ENCODE measurements around the gene HIVEP3. TPM values are rescaled to one million over a fixed set of nuclear protein-coding genes. Genes with fewer than 3 reads are reported as not detected.
A peak's percentile ranks its signal among the peaks of the same experiment; 100 is the strongest.

The HIVEP3 gene
- total RNA-seq, 1 donor from 2014 or later = 0.77 TPM

DNA sequence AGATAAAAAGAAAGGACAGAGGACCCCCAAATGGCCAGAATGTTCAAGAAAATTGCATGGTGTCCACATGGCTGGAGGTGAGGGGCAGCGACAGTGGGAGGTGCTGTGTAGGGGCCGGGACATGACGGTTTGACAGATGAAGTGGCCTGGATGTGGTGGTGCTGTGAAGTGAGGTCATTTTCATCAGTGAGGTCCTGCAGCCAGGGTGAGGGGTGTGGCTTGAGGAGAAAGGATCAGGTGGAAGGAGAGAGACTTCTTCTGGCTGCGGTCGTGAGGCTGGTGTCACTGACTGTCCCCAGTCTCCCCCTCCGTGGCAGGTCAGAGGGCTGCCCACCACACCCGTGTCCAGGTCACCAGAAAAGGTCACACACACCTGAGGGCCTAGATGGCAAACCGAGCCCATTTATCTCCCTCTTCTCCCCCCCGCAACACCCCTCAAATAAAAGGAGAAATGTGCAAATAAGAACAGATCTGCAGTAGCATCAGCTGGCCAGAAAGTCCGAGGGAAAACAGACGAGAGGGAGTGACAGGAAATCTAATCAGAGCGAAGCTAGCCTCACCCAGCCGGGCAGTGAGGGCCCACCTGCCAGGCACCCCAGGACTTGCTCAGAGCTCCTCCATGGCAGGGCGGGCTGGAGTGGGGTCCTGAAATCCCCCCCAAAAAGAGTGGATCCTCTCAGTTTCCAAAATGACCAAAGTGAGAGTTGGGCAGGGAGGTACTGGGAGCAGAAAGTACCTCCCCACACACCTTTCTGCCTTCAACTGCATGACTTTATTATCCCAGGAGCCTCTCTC, 285.7 kb downstream of the HIVEP3 start:
- no peak for DNase-seq (ENCODE audit: low read depth in 2 of 2)

DNA sequence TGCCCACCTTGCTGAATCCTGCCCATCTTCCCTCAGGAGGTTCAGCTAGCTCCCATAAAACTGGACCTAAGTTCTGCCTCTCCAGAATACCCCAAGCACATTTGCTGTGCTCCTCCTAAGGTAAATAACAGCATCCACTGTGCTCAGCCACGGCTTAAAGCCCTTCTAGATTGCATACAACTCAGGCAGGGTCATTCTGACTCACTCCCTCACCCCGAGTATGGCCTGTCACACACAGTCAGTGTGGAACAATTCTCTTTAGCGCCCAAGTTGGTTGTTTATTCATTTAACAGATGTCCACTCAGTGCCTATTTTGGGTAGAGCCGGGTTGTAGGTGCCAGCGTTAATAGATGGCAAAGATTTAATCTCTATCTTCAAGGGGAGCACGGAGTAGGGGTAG, 286.8 kb downstream of the HIVEP3 start:
- DNase-seq (ENCODE audit: low read depth in 2 of 2) = no peak

DNA sequence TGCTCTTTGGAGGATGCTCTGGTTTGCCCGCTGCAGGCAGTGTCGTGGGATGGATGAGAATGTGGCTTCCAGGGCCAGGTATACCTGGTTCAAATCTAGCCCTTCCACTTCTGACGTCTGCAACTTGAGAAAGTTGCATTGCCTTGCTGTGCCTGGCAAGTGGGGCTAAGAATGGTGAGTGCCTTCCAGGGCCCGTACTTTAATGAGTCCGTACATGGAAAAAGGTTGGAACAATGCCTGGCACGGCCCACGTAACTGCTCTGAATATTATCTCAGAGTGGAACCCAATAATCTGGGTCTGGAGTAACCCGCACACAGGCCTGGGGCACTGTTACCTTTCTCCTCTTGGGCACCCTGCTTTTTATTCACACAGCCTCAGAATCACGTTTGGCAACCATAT, 287.6 kb downstream of the HIVEP3 start:
- DNase-seq (ENCODE audit: low read depth in 2 of 2) = no peak

DNA sequence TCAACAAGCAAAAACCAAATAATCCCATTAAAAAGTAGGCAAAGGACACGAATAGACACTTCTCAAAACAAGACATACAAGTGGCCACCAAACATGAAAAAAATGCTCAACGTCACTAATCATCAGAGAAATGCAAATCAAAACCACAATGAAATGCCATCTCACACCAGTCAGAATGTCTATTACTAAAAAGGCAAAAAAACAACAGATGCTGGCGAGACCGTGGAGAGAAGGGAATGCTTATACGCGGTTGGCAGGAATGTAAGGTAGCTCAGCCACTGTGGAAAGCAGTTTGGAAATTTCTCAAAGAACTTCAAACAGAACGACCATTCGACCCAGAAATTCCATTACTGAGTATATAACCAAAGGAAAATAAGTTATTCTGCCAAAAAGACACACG, 289.2 kb downstream of the HIVEP3 start:
- DNase-seq (ENCODE audit: low read depth in 2 of 2) = no peak

- no peak for DNase-seq (ENCODE audit: low read depth in 2 of 2)
Observed at GRCh38 chr1:41629141-41629540, 289.6 kb downstream of the HIVEP3 start.

- no peak for DNase-seq (ENCODE audit: low read depth in 2 of 2)
Observed at GRCh38 chr1:41627491-41628280, 291.0 kb downstream of the HIVEP3 start.

DNA sequence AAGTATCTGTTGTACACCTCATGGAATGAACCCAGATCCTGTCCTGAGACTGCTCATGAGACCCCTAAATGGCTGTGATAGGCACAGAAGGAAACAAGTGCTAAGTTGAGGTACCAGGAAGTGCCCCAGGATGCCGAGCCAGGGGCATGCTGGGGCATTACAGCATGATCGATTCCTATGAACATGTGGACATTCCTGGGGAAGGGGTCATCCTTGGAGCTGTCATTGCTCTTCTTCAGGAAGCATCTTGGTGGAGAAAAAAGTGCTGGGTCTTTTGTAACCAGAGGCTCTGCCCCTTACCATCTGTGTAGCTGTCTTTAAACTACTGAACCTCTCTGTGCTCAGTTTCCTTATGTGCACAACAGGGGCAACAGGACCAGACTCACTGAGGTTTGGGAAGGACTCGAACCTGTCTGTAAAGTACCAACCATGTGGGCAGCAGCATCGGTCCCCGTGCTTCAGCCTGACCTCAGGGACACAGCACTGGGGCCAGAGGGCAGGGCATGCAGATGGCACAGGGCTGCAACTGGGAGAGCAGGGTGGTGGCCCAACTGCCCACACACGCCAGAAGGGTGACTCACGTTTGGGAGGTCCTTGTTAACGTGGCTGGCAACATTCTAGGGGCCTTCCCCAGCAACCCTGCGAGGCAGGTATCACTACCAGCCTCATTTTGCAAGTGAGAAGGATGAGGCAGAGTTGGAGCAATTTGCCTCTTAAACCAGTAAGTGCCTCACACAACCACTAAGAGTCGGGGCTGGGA, 291.9 kb downstream of the HIVEP3 start:
- DNase-seq (ENCODE audit: low read depth in 2 of 2) = no peak

DNA sequence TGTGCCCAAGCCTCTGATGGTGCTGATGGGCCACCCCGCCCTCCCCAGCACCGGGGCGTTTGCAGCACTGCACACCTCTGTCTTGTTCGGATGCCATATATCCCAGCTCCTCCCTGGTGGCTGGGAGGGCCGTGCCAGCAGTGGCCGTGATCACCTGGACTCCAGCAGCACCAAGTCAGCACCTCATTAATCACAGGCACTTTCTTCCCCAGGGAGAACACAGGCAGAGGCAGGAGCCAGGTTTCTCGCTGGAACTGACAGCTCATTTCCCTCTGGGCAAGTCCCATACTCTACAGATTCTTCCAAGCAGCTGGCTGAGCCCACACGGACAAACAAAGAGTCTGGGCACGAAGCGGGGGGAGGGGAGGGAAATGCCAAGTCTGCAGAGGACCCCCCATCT, 292.6 kb downstream of the HIVEP3 start:
- DNase-seq (ENCODE audit: low read depth in 2 of 2) = peak in 1 of 2 donors; percentile 7

- DNase-seq (ENCODE audit: low read depth in 2 of 2) = no peak
Observed at GRCh38 chr1:41623736-41624135, 295.0 kb downstream of the HIVEP3 start.

- no peak for DNase-seq (ENCODE audit: low read depth in 2 of 2)
Observed at GRCh38 chr1:41622859-41623732, 295.6 kb downstream of the HIVEP3 start.

GRCh38 chr1:41622402-41622801, 296.3 kb downstream of the HIVEP3 start:
- no peak for DNase-seq (ENCODE audit: low read depth in 2 of 2)

- no peak for DNase-seq (ENCODE audit: low read depth in 2 of 2)
Observed at GRCh38 chr1:41621791-41622190, 296.9 kb downstream of the HIVEP3 start.

DNA sequence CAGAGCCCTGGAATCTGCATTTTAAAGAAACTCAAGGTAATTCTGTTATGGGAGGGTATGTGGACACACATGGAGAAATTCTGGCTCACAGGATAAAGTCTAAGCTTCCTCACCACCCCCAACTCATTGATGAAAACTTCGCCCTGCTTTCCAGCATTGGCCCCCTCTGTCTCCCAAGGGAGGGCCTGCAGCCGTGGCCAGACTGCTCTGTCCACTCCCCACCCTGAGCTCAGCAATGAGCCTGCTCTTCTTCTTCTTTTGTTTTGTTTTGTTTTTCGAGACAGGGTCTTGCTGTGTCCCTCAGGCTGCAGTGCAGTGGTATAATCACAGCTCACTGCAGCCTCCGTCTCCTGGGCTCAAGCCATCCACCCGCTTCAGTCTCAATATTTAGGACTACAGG, 297.5 kb downstream of the HIVEP3 start:
- no peak for DNase-seq (ENCODE audit: low read depth in 2 of 2)

GRCh38 chr1:41620365-41621169, 298.2 kb downstream of the HIVEP3 start:
- DNase-seq (ENCODE audit: low read depth in 2 of 2) = no peak

GRCh38 chr1:41619511-41620364, 299.0 kb downstream of the HIVEP3 start:
- no peak for DNase-seq (ENCODE audit: low read depth in 2 of 2)

- no peak for DNase-seq (ENCODE audit: low read depth in 2 of 2)
Observed at GRCh38 chr1:41618871-41619270, 299.9 kb downstream of the HIVEP3 start.

GRCh38 chr1:41618066-41618825, 300.5 kb downstream of the HIVEP3 start:
- DNase-seq (ENCODE audit: low read depth in 2 of 2) = peak; percentile 7 to 15

GRCh38 chr1:41617336-41617735, 301.4 kb downstream of the HIVEP3 start:
- DNase-seq (ENCODE audit: low read depth in 2 of 2) = no peak

- no peak for DNase-seq (ENCODE audit: low read depth in 2 of 2)
Observed at GRCh38 chr1:41616563-41616962, 302.2 kb downstream of the HIVEP3 start.
